ENCODE results near the gene E2F7.

Gene E2F7

DNA sequence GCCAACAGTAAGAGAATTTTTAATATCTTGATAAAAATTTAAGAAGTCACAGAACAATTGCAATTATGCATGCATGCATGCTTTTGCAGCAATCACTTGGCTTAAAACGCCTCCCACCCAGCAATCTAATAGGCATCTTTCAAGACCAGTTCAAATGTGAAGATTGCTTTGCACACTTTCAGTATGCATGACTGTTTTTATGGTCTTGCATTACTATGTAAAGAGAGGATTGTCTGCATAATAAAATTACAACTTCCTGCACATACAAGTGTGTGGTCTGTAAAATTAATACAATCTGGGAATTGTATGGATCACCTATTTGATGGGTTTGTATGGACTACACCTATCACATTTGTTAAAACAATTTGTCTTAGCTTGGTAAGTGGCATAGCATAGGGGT, 48.8 kb downstream of the E2F7 start:
- no peak for DNase-seq (ENCODE audit: low read depth)

DNA sequence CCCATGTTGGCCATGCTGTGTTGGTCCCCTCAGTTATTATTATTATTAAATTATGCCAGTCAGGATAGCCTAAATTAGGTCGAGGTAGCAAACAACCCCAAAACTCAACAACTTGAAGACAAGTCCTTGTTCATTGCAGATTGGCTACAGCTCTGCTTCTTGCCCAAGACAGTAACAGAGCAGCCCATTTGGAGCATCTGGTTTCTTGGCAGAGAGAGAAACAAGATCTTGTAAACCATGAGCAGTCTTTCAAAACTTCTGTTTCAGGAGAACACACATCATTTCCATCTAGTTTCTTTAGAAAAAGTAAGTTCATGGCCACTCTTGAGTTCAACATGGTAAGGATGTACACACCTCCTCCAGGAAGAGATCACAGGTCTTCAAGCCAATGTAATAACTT, 52.3 kb downstream of the E2F7 start:
- no peak for DNase-seq (ENCODE audit: low read depth)

DNA sequence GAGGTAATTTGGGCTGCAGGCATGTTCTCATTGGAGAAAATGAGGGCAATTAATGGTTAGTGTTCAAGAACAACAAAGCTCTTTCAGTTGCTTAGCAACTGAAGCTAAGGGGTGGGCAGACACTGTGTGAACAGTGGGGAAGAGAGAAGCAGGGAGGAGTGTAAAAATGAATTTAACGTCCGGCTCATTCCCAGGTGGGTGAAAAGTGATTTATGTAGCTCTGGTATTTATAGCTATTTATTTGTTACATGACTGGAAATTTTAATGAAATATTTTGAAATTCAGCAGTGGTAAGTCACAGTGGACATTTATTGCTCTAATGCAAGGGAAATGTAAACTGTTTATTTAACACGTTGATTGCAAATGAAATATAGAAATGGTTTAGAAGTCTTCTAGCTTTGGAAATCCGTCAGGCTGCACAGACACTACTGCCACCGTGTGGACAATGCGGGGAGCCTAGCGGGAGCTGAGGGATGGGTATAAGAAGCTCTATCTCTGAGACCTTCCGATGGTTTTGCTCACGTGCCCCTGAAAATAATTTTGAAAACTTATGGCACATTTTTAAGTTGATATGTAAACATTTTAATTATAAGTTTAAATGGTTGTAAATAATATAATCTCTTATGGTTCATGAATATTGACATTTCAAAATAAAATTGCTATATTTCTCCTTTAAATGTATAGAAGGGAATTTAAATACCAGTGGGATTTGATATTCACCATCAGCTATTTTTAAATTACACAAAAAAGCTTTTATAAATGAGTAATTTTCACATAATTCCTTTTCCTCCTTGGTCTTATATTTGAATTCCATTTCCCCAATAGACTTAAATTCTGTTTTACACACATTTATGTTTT, 54.4 kb downstream of the E2F7 start:
- peak; percentile 26 for DNase-seq (ENCODE audit: low read depth)

DNA sequence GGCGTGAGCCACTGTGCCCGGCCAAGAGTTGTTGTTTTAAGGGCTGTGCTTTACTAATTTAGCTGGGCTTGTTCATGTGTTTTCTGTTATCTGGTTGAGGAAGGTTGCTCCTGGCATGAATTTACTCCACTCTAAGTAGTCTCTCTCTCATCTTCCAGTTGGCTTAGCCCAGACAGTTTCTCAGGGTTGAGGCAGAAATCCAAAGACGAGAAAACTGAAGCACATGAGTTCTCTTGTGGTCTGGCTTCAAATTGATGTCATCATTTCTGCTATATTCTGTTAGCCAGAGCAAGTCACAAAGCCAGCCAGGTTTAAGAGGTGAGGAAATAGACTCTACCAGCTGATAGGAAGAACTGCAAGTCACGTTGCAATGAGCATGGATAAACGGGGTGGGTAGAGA, 57.9 kb downstream of the E2F7 start:
- DNase-seq (ENCODE audit: low read depth) = no peak

DNA sequence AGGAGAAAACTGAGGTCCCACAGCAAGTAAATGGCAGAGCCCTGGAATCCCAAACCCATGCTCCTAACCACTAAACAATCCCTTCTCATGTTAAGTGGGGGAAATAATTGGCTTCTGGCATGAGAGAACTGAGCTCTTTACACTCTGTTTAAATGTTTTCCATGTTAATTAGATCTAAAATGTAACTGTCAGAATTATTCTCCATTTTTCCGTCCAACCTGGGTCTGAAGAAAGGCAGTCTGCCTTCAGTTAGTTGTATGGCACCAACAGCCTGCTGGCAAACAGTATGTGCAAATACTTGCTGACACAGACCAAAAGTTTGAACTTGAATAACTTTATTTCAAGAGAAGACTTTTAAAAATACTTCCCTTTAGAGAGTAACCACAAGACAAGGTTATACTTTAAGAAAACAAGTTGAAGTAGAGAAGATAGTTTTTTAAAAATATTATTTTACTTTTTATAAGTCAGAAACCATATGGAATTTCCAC, 59.7 kb downstream of the E2F7 start:
- DNase-seq (ENCODE audit: low read depth) = no peak

DNA sequence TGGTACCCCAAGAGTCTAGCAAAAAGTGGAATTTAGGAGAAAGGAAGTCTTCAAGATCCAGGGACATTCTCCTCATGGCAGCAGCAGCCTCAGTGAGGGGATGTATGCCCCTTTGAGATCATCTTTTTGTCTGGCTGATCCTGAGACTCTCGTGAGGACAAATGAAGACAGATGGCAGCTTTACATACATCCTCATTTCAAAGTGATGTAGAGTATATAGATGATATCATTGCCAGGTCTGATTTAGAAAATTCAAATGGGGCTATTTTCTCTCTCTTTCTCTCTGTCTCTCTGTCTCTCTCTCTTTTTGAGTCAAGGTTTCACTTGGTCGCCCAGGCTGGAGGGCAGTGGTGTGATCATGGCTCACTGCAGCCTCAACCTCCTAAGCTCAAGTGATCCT, 61.5 kb downstream of the E2F7 start:
- no peak for DNase-seq (ENCODE audit: low read depth)

DNA sequence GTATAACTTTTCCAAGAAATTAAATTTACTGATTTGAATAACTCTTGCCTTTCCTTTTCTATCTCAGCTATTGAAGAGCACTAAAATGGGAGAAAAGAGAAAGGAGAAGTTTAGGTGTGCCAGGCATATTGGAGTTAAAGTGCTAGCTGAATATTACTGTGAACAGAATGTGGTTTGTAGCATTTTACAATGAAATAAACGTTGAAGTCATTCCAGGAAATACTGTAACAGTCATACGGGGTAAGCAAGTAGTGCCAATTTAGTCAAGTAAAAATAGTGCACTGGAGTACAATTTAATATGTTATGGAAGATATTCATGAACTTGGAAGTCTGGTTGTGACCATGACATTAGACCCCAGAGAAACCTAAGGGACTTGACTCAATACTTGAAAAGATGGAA, 62.1 kb downstream of the E2F7 start:
- DNase-seq (ENCODE audit: low read depth) = no peak

DNA sequence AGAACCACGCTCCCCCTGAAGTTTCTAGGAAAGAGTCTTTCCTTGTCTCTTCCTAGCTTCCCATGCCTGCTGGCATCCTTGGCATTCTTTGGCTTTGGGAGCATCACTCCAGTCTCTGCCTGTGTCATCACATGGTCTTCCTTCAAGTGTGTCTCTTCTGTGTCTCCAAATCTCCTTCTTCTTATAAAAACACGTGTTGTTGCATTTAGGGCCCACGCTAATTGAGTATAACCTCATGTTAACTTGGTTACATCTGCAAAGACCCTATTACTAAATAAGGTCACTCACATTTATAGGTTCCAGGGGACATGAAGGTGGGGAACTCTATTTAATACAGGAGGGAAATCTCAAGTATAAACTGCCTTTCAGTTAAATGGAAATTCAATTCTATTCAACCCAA, 63.0 kb downstream of the E2F7 start:
- no peak for DNase-seq (ENCODE audit: low read depth)

DNA sequence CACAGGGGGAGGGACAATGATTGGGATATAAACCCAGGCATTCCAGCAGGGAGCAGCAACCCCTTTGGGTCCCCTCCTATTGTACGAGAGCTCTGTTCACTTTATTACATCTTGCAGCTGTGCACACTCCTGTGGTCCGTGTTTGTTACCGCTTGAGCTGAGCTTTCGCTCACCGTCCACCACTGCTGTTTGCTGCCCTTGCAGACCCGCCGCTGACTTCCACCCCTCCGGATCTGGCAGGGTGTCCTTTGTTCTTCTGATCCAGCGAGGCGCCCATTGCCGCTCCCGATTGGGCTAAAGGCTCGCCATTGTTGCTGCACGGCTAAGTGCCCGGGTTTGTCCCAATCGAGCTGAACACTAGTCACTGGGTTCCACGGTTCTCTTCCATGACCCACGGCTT, 64.1 kb downstream of the E2F7 start:
- DNase-seq (ENCODE audit: low read depth) = no peak

DNA sequence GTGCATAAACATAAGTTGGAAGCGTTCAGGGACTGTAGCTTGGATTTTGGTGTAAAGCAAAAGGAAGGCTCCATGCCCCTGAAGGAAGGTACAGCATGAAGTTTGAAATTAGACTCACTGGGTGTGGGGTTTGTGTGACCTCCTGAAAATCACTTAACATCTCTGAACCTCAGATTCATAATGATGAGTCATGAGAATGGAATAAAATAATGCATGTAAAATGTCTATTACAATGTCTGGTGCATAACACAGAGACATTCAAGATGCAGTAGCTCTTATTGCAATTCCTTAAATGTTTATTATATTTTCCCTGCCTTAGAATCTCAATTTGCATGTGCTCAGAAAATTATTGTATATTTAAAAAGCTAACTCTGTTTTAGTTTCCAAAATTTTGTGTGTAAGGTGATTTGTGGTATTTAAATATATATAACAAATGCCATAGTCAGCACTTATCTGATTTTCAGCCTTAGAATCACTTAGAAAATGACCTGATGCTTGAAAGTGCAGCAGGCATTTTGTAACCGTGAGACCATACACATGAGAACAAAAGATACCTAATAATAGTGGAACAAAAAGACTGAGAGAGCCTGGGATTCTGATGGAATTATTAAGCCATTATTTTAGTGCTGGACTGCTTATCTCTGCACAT, 66.3 kb downstream of the E2F7 start:
- DNase-seq (ENCODE audit: low read depth) = no peak

DNA sequence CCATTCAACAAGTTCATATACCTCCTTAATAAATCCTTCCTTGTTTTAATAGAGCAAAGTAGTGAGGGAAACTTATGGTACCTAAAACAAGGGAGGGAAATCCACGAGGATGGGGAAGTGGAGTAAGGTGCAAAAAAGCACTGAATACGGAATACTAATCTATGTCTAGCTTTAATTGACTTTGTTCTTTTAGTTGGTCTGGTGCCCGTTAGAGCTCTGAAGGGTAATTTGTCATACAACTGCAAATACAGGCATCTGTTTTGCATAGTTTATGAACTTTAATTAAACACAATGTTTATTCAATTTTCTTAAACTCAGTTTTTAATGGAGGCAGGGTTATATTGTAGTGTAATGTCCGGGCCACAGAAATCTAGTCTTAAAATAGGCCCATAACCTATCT, 67.0 kb downstream of the E2F7 start:
- DNase-seq (ENCODE audit: low read depth) = no peak

DNA sequence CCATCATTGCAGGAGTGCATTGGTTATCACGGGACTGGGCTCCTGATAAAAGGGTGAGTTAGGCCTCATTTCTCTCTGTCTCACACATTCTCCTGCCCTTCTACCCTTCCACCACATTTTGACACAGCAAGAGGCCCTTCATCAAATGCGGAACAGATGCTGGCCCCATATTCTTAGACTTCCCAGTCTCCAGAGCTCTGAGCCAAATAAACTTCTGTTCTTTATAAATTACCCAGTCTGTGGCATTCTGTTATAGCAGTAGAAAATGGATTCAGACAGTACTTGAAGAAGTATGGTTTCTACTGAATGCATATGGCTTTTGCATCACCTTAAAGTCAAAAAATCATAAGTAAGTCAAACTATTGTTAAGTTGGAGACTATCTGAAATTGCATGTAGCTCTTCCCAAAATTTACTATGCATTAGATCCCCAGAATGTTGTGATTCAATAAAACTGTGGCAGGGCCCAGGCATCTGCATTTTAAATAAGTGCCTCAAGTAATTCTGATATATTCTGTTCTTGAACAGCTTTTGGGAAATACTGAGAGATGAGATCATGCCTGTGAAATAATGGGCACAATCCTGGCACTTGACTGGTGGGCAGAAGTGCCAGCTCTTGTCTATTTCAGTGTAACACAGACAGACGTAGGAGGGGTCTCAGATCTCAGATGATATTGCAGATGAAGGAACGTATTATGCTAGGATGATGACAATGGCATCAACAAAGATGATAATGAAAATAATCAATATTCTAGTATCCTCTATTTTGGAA, 68.2 kb downstream of the E2F7 start:
- DNase-seq (ENCODE audit: low read depth) = no peak

DNA sequence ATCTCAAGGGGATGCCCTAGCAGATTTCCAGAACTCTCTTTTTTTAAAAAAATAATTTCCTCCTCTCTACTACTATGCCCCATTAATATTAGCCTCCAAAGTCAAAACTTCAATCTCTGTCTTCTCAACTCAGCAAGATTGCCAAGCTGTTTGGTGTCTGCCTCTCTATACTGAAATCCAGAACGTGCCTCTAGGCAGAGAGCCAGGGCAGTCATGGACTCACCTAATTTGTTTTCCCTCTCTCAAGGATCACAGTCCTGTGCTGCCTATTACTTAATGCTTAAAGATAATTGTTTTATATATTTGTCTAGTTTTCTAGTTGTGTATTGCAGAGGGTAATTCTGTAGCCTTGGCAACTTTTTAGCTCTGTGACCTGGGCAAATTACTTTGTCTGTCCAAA, 74.7 kb downstream of the E2F7 start:
- DNase-seq (ENCODE audit: low read depth) = no peak

DNA sequence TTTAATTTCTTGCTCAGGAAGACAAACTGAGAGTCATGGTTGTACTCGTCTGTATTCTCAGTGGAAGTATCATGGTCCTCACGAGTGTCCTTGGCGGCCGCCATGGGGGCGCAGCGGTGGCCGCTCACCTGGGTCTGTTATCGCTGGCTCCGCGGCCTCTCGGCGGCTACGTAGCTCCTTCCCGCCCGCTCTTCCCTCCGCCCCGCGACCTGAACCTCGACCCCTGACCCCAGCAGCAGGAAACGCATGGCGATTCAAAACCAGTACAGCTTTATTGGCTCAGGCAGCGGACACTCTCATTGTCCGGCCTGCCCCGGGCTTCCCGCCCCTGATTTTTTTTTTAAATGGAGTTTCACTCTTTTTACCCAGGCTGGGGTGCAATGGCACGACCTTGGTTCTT, 80.8 kb downstream of the E2F7 start:
- DNase-seq (ENCODE audit: low read depth) = no peak

DNA sequence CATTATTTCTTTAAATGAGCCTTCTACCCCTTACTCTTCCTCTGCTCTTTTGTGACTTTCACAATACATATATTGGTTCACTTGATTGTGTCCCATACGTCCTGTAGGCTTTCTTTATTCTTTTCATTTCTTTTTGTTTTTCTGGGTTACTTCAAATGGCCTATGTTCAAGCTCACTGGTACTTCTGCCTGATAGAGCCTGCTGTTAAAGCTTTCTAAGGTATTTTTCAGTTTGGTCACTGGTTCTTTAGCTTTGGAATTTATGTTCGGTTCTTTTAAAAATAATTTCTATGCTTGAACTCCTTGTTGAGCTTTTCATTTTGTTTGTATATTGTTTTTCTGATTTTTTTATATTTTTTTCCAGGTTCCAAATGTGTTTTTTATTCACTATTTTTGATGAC, 81.9 kb downstream of the E2F7 start:
- no peak for DNase-seq (ENCODE audit: low read depth)

DNA sequence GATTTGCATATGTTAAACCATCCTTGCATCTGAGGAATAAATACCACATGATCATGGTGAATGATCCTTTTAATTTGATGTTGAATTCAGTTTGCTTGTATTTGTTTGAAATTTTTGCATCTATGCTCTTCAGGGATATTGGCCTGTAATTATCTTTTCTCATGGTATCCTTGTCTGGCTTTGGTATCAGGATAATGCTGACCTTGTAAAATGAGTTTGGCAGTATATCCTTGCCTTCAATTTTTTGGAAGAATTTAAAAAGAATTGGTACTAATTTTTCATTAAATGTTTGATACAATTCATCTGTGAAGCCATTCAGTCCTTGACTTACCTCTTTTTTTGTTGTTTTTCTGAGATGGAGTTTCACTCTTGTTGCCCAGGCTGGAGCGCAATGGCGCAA, 85.2 kb downstream of the E2F7 start:
- DNase-seq (ENCODE audit: low read depth) = no peak

DNA sequence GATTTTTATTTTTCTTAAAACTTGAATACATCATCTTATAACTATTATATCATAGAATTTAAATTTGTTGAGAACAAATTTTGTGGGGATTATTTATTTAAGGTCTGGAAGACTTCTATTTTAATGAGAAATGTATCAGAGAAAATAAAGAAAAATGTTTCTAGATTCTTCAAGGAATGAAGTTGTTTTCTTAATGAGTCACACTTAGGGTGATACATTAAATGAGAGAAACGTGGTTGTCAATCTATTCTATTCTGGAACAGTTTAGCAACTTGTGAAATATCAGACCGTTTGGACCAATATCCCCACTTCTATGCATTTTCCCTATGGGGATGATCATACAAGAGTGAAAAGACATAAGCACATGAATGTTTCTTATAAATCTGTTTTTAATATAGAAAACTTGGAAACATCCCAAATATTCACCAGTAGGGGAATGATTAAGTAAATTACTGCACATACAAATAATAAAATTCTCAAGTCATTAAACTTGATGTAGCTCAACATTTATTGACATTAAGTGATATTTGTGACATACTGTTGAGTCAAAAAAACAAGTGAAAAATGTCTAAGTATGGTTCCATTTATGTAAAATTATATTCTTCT, 88.5 kb downstream of the E2F7 start:
- DNase-seq (ENCODE audit: low read depth) = no peak

Data from stimulated activated CD8-positive, alpha-beta memory T cell treated with anti-CD3 and anti-CD28 coated beads, Interleukin-7, amount 100 ng/mL, for 24 hours (primary cell).